Measurements from ENCODE around the gene GNS.

The GNS gene

DNA sequence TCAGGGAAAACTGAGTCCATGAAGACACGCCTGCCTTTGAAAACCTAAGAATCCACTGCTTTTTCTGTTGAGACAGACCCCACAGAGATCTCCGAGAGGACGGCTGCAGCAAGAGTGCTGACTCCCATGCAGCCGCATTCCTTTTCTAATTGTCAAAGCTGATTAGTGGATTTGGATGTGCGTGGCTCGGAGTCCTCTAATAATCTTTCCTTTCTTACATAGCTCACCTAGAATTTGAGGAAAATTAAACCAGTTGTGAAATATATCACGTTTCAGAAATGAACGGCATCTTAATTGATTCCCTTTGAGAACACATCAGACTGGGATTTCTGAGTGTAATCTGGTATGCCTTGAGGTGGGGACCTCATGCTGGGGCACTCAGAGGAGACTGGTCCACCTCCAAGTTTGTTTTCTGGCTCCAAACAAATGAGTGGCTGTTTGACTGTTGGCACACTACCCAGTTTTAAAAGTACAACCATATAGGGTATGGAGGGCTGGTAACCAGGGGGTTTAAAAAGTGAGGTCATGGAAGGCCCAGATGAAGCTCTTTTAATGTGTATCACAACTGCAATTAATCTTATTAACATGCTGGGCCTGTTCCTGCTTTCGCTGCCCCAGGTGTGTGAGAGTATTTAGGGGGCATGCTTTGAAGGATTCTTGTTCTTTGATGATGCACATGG, 85.6 kb downstream of the GNS start:
- TF ChIP-seq FOXM1 (IDR thresholded peaks at IDR 0.05; ENCODE audit: borderline replicate concordance, low read depth) (peak; percentile 98), EGR1 (IDR thresholded peaks at IDR 0.05) (no peak), RAD21 (IDR thresholded peaks at IDR 0.05; ENCODE audit: low read depth) (no peak), ZBTB7A (IDR thresholded peaks at IDR 0.05; ENCODE audit: low read depth) (no peak), TAF1 (IDR thresholded peaks at IDR 0.05; ENCODE audit: low read depth) (no peak), TCF12 (IDR thresholded peaks at IDR 0.05; ENCODE audit: low read depth) (peak; percentile 97), YY1 (IDR thresholded peaks at IDR 0.05; ENCODE audit: low read depth) (no peak), CEBPB (IDR thresholded peaks at IDR 0.05) (peak; percentile 71), NFIC (IDR thresholded peaks at IDR 0.05) (peak; percentile 96), CREB1 (IDR thresholded peaks at IDR 0.05; ENCODE audit: low read depth) (peak; percentile 31; the same call in 1 of the 2 replicates), TEAD4 (IDR thresholded peaks at IDR 0.05) (peak; percentile 94), EP300 (IDR thresholded peaks at IDR 0.05; ENCODE audit: borderline replicate concordance) (peak; percentile 98)
- TF ChIP-seq, protein P1, sequence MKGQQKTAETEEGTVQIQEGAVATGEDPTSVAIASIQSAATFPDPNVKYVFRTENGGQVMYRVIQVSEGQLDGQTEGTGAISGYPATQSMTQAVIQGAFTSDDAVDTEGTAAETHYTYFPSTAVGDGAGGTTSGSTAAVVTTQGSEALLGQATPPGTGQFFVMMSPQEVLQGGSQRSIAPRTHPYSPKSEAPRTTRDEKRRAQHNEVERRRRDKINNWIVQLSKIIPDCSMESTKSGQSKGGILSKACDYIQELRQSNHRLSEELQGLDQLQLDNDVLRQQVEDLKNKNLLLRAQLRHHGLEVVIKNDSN (IDR thresholded peaks at IDR 0.05), result no peak; the same call in 1 of the 2 replicates
- TF ChIP-seq, protein P2, sequence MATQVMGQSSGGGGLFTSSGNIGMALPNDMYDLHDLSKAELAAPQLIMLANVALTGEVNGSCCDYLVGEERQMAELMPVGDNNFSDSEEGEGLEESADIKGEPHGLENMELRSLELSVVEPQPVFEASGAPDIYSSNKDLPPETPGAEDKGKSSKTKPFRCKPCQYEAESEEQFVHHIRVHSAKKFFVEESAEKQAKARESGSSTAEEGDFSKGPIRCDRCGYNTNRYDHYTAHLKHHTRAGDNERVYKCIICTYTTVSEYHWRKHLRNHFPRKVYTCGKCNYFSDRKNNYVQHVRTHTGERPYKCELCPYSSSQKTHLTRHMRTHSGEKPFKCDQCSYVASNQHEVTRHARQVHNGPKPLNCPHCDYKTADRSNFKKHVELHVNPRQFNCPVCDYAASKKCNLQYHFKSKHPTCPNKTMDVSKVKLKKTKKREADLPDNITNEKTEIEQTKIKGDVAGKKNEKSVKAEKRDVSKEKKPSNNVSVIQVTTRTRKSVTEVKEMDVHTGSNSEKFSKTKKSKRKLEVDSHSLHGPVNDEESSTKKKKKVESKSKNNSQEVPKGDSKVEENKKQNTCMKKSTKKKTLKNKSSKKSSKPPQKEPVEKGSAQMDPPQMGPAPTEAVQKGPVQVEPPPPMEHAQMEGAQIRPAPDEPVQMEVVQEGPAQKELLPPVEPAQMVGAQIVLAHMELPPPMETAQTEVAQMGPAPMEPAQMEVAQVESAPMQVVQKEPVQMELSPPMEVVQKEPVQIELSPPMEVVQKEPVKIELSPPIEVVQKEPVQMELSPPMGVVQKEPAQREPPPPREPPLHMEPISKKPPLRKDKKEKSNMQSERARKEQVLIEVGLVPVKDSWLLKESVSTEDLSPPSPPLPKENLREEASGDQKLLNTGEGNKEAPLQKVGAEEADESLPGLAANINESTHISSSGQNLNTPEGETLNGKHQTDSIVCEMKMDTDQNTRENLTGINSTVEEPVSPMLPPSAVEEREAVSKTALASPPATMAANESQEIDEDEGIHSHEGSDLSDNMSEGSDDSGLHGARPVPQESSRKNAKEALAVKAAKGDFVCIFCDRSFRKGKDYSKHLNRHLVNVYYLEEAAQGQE (IDR thresholded peaks at IDR 0.05; ENCODE audit: low read depth), result no peak
- TF ChIP-seq, protein P3, sequence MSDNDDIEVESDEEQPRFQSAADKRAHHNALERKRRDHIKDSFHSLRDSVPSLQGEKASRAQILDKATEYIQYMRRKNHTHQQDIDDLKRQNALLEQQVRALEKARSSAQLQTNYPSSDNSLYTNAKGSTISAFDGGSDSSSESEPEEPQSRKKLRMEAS (IDR thresholded peaks at IDR 0.05), result peak; percentile 77

DNA sequence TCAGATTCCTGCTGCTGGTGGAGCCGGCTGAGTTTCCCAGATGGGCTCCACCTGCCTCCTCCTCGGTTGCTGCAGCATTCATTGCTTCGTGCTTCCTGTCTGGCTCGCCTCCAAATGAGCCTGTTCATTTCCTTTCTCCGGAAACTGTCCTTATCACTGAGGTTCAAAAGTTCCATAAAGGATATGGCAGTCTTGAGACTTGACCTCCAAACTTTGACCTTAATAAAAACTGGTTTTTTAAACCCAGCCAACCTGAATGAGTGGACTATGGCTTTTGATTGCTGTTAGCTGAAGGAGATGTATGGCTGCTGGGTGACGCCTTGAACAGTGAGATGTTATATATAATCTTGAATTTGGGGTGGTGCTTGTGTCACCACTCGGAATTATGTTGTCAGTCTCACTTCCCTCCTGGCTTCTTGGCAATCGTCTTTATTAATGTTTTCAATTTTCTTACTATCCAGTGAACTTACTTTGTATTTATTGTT, 86.2 kb downstream of the GNS start:
- TF ChIP-seq TCF12 (IDR thresholded peaks at IDR 0.05; ENCODE audit: low read depth) (peak; percentile 91), ZBTB7A (IDR thresholded peaks at IDR 0.05; ENCODE audit: low read depth) (no peak), YY1 (IDR thresholded peaks at IDR 0.05; ENCODE audit: low read depth) (peak; percentile 42; the same call in 1 of the 2 replicates), FOXM1 (IDR thresholded peaks at IDR 0.05; ENCODE audit: borderline replicate concordance, low read depth) (no peak; the same call in 1 of the 2 replicates), RAD21 (IDR thresholded peaks at IDR 0.05; ENCODE audit: low read depth) (peak; percentile 9; the same call in 1 of the 2 replicates), NFIC (IDR thresholded peaks at IDR 0.05) (peak; percentile 95), TAF1 (IDR thresholded peaks at IDR 0.05; ENCODE audit: low read depth) (peak; percentile 58; the same call in 1 of the 2 replicates), EP300 (IDR thresholded peaks at IDR 0.05; ENCODE audit: borderline replicate concordance) (peak; percentile 84; the same call in 1 of the 2 replicates), CREB1 (IDR thresholded peaks at IDR 0.05; ENCODE audit: low read depth) (no peak), CEBPB (IDR thresholded peaks at IDR 0.05) (peak; percentile 45; the same call in 1 of the 2 replicates), EGR1 (IDR thresholded peaks at IDR 0.05) (no peak), TEAD4 (IDR thresholded peaks at IDR 0.05) (peak; percentile 62)
- TF ChIP-seq, protein P3 (IDR thresholded peaks at IDR 0.05), result peak; percentile 68
- TF ChIP-seq, protein P2 (IDR thresholded peaks at IDR 0.05; ENCODE audit: low read depth), result no peak
- TF ChIP-seq, protein P1 (IDR thresholded peaks at IDR 0.05), result no peak

DNA sequence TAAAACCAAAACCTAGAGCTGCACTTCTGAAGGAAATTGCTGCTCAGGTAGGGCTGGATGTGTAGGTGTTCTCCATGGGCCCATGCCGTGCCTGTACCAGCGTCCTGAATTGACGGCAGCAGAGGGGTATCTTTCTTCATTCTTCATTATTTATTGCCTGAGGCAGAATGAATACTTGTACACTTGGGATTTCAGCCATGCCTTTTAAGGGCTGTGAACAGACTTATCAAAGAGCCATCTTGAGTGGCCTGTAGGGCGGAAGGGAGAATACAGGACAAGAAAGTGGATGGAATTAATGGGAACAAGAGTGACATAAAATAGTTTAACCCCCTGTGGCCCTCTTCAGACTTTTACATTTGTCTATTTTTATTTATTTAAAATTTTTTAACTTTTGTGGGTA, 87.5 kb downstream of the GNS start:
- TF ChIP-seq CREB1 (IDR thresholded peaks at IDR 0.05; ENCODE audit: low read depth) (no peak), NFIC (IDR thresholded peaks at IDR 0.05) (no peak), FOXM1 (IDR thresholded peaks at IDR 0.05; ENCODE audit: borderline replicate concordance, low read depth) (no peak), EGR1 (IDR thresholded peaks at IDR 0.05) (no peak), ZBTB7A (IDR thresholded peaks at IDR 0.05; ENCODE audit: low read depth) (no peak), EP300 (IDR thresholded peaks at IDR 0.05; ENCODE audit: borderline replicate concordance) (no peak), TEAD4 (IDR thresholded peaks at IDR 0.05) (no peak), TAF1 (IDR thresholded peaks at IDR 0.05; ENCODE audit: low read depth) (no peak), TCF12 (IDR thresholded peaks at IDR 0.05; ENCODE audit: low read depth) (no peak), YY1 (IDR thresholded peaks at IDR 0.05; ENCODE audit: low read depth) (no peak), CEBPB (IDR thresholded peaks at IDR 0.05) (no peak)
- TF ChIP-seq, protein P3 (IDR thresholded peaks at IDR 0.05), result no peak
- TF ChIP-seq, protein P1 (IDR thresholded peaks at IDR 0.05), result no peak
- TF ChIP-seq, protein P2 (IDR thresholded peaks at IDR 0.05; ENCODE audit: low read depth), result no peak

Data from Ishikawa (cell line).